ENCODE data around the gene MLLT10. TPM values are rescaled to one million over a fixed set of nuclear protein-coding genes. Genes with fewer than 3 reads are reported as not detected.
A peak's percentile ranks its signal among the peaks of the same experiment; 100 is the strongest.

MLLT10 gene
- total and polyA plus RNA-seq, 9 of the 15 experiments (the other 6 are each of a cell fraction or from before 2014, with no cell fraction given): 18.8 to 81.4 (median 64.2) TPM

- no peak for TF ChIP-seq ZNF217 (CRISPR knock-in tag; IDR thresholded peaks at IDR 0.05)
- TF ChIP-seq MITF (IDR thresholded peaks at IDR 0.05): 0 out of 2 replicates have a peak, but pooled peaks have one; percentile 18
- peak; percentile 44; the same call in 1 of the 2 replicates for TF ChIP-seq ZNF316 (IDR thresholded peaks at IDR 0.05)
- no peak for TF ChIP-seq ILK (tag; IDR thresholded peaks at IDR 0.05; ENCODE audit: borderline replicate concordance, low read depth)
- peak; percentile 96 for TF ChIP-seq NBN (IDR thresholded peaks at IDR 0.05; ENCODE audit: low read depth)
- no peak for TF ChIP-seq RERE (CRISPR knock-in tag; IDR thresholded peaks at IDR 0.05; ENCODE audit: borderline replicate concordance)
- peak; percentile 72; the same call in 1 of the 2 replicates for TF ChIP-seq ZEB2 (IDR thresholded peaks at IDR 0.05)
- TF ChIP-seq CGGBP1 (CRISPR knock-in tag; IDR thresholded peaks at IDR 0.05): no peak
- TF ChIP-seq DEAF1 (CRISPR knock-in tag; IDR thresholded peaks at IDR 0.05): no peak
- TF ChIP-seq CTBP1 (IDR thresholded peaks at IDR 0.05; ENCODE audit: borderline replicate concordance): peak; percentile 54; the same call in 1 of the 2 replicates
- peak; percentile 36; the same call in 1 of the 2 replicates for TF ChIP-seq EHMT2 (IDR thresholded peaks at IDR 0.05)
- TF ChIP-seq ZBTB5 (IDR thresholded peaks at IDR 0.05): no peak
- TF ChIP-seq ARID2 (IDR thresholded peaks at IDR 0.05): no peak
- no peak for TF ChIP-seq RFX7 (CRISPR knock-in tag; IDR thresholded peaks at IDR 0.05)
- TF ChIP-seq ZNF695 (CRISPR knock-in tag; IDR thresholded peaks at IDR 0.05): no peak
- TF ChIP-seq SETDB1 (IDR thresholded peaks at IDR 0.05; ENCODE audit: low read length): no peak
Observed at GRCh38 chr10:21525367-21526187, 8.5 kb upstream of the MLLT10 start, which contains the start of gene SKIDA1 (continued).
